Hematopoietic multipotent progenitor cell treated with erythropoietin and hydrocortisone succinate and interleukin-3 and kit ligand, for 8 days (in vitro differentiated cells): ENCODE measurements around the gene DLGAP4.
"Not testable (repeated sequence)": the region's sequence is repeated elsewhere in the genome, so short reads cannot be mapped to it uniquely, and the experiment has no call there.

Experiments
- DNase-seq: peaks from one replicate; pipeline ENCODE4 v3.0.0-alpha.2; 2015

The DLGAP4 gene

GRCh38 chr20:36543184-36544133, 237.3 kb downstream of the DLGAP4 start:
- DNase-seq = no peak

GRCh38 chr20:36544134-36545018, 238.2 kb downstream of the DLGAP4 start:
- DNase-seq = no peak

GRCh38 chr20:36546111-36546736, 240.1 kb downstream of the DLGAP4 start:
- DNase-seq = no peak

GRCh38 chr20:36547186-36548005, 241.3 kb downstream of the DLGAP4 start:
- DNase-seq = no peak

GRCh38 chr20:36548006-36548315, 241.8 kb downstream of the DLGAP4 start:
- no peak for DNase-seq

GRCh38 chr20:36548704-36549627, 242.8 kb downstream of the DLGAP4 start:
- DNase-seq = no peak

- no peak for DNase-seq
These were observed 243.4 kb downstream of the DLGAP4 start for GRCh38 chr20:36549628-36549941.

GRCh38 chr20:36549942-36550789, 244.0 kb downstream of the DLGAP4 start:
- DNase-seq = no peak

GRCh38 chr20:36550790-36551299, 244.7 kb downstream of the DLGAP4 start:
- no peak for DNase-seq

GRCh38 chr20:36555248-36555647, 249.1 kb downstream of the DLGAP4 start:
- no peak for DNase-seq

GRCh38 chr20:36562724-36563123, 256.6 kb downstream of the DLGAP4 start:
- DNase-seq = no peak

- DNase-seq = no peak
These were observed 257.2 kb downstream of the DLGAP4 start for GRCh38 chr20:36563374-36563773.

GRCh38 chr20:36564078-36564725, 258.1 kb downstream of the DLGAP4 start:
- DNase-seq = not testable (repeated sequence)

GRCh38 chr20:36564726-36565121, 258.6 kb downstream of the DLGAP4 start:
- DNase-seq = not testable (repeated sequence)

- no peak for DNase-seq
These were observed 259.4 kb downstream of the DLGAP4 start for GRCh38 chr20:36565520-36565919.

- DNase-seq = no peak
These were observed 263.8 kb downstream of the DLGAP4 start for GRCh38 chr20:36569847-36570429.

GRCh38 chr20:36571564-36572504, 265.7 kb downstream of the DLGAP4 start:
- peak; percentile 19 for DNase-seq

GRCh38 chr20:36572701-36573102, 266.6 kb downstream of the DLGAP4 start:
- peak; percentile 61 for DNase-seq
